Suprapubic skin (tissue), 4 donors: ENCODE data around the gene ZNF534. TPM values are rescaled to one million over a fixed set of nuclear protein-coding genes. Genes with fewer than 3 reads are reported as not detected.

Source experiments
- DNase-seq, 2 donors: peaks; one replicate each; pipeline ENCODE4 v3.0.0-alpha.2; 2019; ENCODE audit warnings: low spot score in 2 of 2
- H3K27ac ChIP-seq: fragments of 200-600 bp; sonication (generic); one replicate; pipeline ENCODE4 v1.5.1; 2019
- H3K27me3 ChIP-seq: fragments of 200-600 bp; sonication (generic); one replicate; pipeline ENCODE4 v1.5.1; 2019
- H3K36me3 ChIP-seq: fragments of 200-600 bp; sonication (generic); one replicate; pipeline ENCODE4 v1.5.1; 2019
- H3K4me1 ChIP-seq: fragments of 200-600 bp; sonication (generic); one replicate; pipeline ENCODE4 v1.5.1; 2019
- H3K4me3 ChIP-seq: fragments of 200-600 bp; sonication (generic); one replicate; pipeline ENCODE4 v1.5.1; 2019; ENCODE audit warnings: mild to moderate bottlenecking
- H3K9me3 ChIP-seq: fragments of 200-600 bp; sonication (generic); one replicate; pipeline ENCODE4 v1.5.1; 2019
- CTCF ChIP-seq, 2 donors: fragments of 200-600 bp in 1 of 2; fragments of 450-650 bp in 1 of 2; sonication (generic) in 1 of 2; IDR thresholded peaks; one replicate each; pipeline ENCODE4 v1.5.1; 2016 to 2019; ENCODE audit warnings: antibody characterized with exemption in 2 of 2, mild to moderate bottlenecking in 1 of 2, moderate library complexity in 1 of 2
- EP300 ChIP-seq: sonication (generic); formaldehyde crosslinking; IDR thresholded peaks from one replicate; pipeline ENCODE4 v1.6.1; 2017; ENCODE audit warnings: antibody characterized with exemption
- POLR2A ChIP-seq, 2 donors: fragments of 450-650 bp; IDR thresholded peaks; one replicate each; pipeline ENCODE4 v1.6.1; 2017; ENCODE audit warnings: antibody characterized with exemption in 2 of 2, mild to moderate bottlenecking in 2 of 2, moderate library complexity in 2 of 2
- POLR2AphosphoS5 ChIP-seq, 3 donors: sonication (generic); formaldehyde crosslinking; IDR thresholded peaks; one replicate each; pipeline ENCODE4 v1.6.1; 2017; ENCODE audit warnings: antibody characterized with exemption in 3 of 3
- WGBS: methylation state at CpG from one replicate; pipeline ENCODE4 v1.1.5; 2018; 5-methylcytosine and 5-hydroxymethylcytosine counted together
- total RNA-seq, 4 donors: library from RNA; depleted of rRNA; stranded (reverse); fragments of >200 nt; gene quantifications; one replicate each; pipeline ENCODE4 v1.1.0, GENCODE V29; 2016

Gene ZNF534
- under 1 TPM in 1 of 4 donors, not detected in 3; 0.30 TPM for total RNA-seq

GRCh38 chr19:52428937-52429336 lies at the start of gene ZNF534:
Gene ZNF534, plus strand, starts transcription at chr19:52429148. Its CDS starts 2,327 bp downstream, at chr19:52431475.
- 81% methylated on average over 27 of the region's 27 CpGs for WGBS
- TF ChIP-seq EP300 (no peak), CTCF (IDR thresholded peaks at IDR 0.05) (no peak), POLR2AphosphoS5 (IDR thresholded peaks at IDR 0.05) (no peak), POLR2A (IDR thresholded peaks at IDR 0.05) (no peak)
- Histone ChIP-seq H3K27me3 (no peaks in the 10 kb centered on the region), H3K4me1 (no peaks in the 10 kb centered on the region), H3K4me3 (no peak within 1 kb of the TSS), H3K9me3 (peaks cover 49% of the 10 kb centered on the region), H3K27ac (no peak within 1 kb of the TSS), H3K36me3 (no peaks in the 10 kb centered on the region)
- no peak for DNase-seq

GRCh38 chr19:52391135-52391534 lies 37.8 kb upstream of the ZNF534 start:
- no peak for DNase-seq
- Histone ChIP-seq H3K27me3 (no peaks in the 10 kb centered on the region), H3K4me1 (no peaks in the 10 kb centered on the region), H3K36me3 (peaks cover 41% of the 10 kb centered on the region), H3K27ac (no peak overlapping the region), H3K9me3 (peaks cover 49% of the 10 kb centered on the region), H3K4me3 (no peak overlapping the region)
- TF ChIP-seq CTCF (IDR thresholded peaks at IDR 0.05) = no peak
- no peak for TF ChIP-seq EP300
- no peak for TF ChIP-seq POLR2AphosphoS5 (IDR thresholded peaks at IDR 0.05)
- TF ChIP-seq POLR2A (IDR thresholded peaks at IDR 0.05) = no peak
- WGBS = 59% methylated on average over 1 of the region's 1 CpG

- TF ChIP-seq POLR2AphosphoS5 (IDR thresholded peaks at IDR 0.05) = peak; percentile 34 to 79 (median 67)
- TF ChIP-seq POLR2A (IDR thresholded peaks at IDR 0.05) = peak; percentile 21 to 62
- TF ChIP-seq EP300 = no peak
These were observed 31.5 kb upstream of the ZNF534 start, which contains the start of gene ZNF528 for GRCh38 chr19:52397310-52398080. Gene ZNF528, plus strand, starts transcription at chr19:52397849. Its CDS starts 4,165 bp downstream, at chr19:52402014.

GRCh38 chr19:52398081-52398441 lies 30.9 kb upstream of the ZNF534 start:
- Histone ChIP-seq H3K4me1 (peaks cover 19% of the 10 kb centered on the region), H3K36me3 (peaks cover 55% of the 10 kb centered on the region), H3K27me3 (no peaks in the 10 kb centered on the region), H3K9me3 (peaks cover 9% of the 10 kb centered on the region), H3K4me3 (peak overlapping the region; percentile 74), H3K27ac (peak overlapping the region; percentile 78)
- 3% methylated on average over 14 of the region's 14 CpGs for WGBS
- DNase-seq = peak in 1 of 2 donors; percentile 59
- no peak for TF ChIP-seq CTCF (IDR thresholded peaks at IDR 0.05)
- TF ChIP-seq EP300 = no peak
- no peak for TF ChIP-seq POLR2A (IDR thresholded peaks at IDR 0.05)
- TF ChIP-seq POLR2AphosphoS5 (IDR thresholded peaks at IDR 0.05) = no peak

More at GRCh38 chr19:52397310-52398080, 31.5 kb upstream of the ZNF534 start, which contains the start of gene ZNF528:
- H3K27ac ChIP-seq = peak within 1 kb of the TSS; percentile 78
- no peaks in the 10 kb centered on the region for H3K27me3 ChIP-seq
- peaks cover 50% of the 10 kb centered on the region for H3K36me3 ChIP-seq
- H3K9me3 ChIP-seq = peaks cover 9% of the 10 kb centered on the region
- H3K4me3 ChIP-seq = peak within 1 kb of the TSS; percentile 74
- 2% methylated on average over 32 of the region's 36 CpGs for WGBS
- peaks cover 19% of the 10 kb centered on the region for H3K4me1 ChIP-seq
- DNase-seq = peak; percentile 96 to 97

- no peak overlapping the region for H3K27ac ChIP-seq
- no peaks in the 10 kb centered on the region for H3K4me1 ChIP-seq
- peaks cover 59% of the 10 kb centered on the region for H3K9me3 ChIP-seq
- H3K27me3 ChIP-seq = no peaks in the 10 kb centered on the region
- H3K4me3 ChIP-seq = no peak overlapping the region
- TF ChIP-seq EP300 = no peak
- no peak for TF ChIP-seq POLR2AphosphoS5 (IDR thresholded peaks at IDR 0.05)
- no peak for TF ChIP-seq POLR2A (IDR thresholded peaks at IDR 0.05)
- TF ChIP-seq CTCF (IDR thresholded peaks at IDR 0.05) = no peak
- DNase-seq = no peak
- H3K36me3 ChIP-seq = peaks cover 94% of the 10 kb centered on the region
- 97% methylated on average over 6 of the region's 6 CpGs for WGBS
These were observed 18.7 kb upstream of the ZNF534 start for GRCh38 chr19:52410276-52410675.
